ENCODE data around the gene HNRNPUL1.
"Not testable (repeated sequence)": the region's sequence is repeated elsewhere in the genome, so short reads cannot be mapped to it uniquely, and the experiment has no call there.

Gene HNRNPUL1

DNA sequence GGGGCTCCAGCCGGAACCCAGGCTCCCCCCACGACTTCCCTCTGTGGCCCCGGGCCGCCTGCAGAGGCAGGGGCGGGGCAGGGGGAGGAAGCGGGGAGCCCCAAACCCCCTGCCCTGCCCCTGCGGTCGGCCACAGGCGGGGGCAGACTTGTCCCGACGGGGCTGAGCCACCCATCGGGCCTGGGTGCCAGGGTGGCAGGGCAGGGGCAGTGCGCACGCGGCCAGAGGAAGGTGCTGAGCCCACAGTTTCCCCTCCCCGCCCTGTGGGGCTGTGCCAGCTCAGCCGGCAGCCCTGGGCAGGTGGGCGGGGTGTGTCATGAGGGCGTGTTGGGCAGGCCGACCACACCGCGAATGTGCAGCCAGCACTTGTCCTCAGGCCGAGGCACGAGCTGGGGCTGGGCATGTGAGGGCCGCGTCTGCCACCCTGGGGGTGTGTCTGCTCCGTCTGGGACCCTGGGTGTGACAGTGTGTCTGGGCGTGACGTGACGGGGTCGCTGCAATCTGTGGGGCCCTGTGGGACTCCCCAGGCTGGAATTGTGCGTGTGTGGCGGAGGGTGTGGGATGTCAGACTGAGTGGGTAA is 63.5 kb downstream of the HNRNPUL1 start:
- peak; percentile 71 to 80 for DNase-seq

DNA sequence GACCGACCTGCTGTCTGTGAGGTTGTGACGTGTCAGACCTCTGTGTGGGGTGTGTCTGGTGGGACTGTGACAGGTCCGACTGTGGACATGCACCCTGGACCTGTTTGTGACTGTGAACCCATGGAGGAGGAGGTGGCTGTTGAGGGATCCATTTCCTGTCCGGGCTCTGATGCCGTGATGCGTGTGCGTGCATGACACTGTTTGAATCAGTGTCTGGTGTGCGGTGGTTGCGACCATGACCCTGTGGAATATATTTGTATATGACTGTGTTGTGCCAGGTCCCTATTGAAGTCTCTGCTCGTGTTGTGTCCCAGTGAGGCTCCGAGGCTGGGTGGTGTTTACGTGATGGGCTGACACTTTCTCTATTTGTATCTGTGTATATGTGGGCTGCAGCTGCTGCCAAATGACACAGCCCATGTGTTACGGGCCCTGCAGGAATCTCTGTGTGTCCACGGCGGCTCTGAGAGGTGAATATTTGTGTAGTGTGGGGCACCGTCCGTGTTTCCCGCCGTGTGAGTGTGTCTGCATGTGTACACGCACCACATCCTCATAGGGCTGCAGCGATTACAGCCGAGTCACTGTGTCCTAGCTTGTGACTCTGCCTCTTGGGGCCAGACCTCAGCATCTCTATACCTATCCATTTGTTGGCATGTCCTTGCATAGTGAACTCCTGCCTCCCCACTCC is 64.1 kb downstream of the HNRNPUL1 start:
- DNase-seq, result no peak

GRCh38 chr19:41328842-41329225 is 64.7 kb downstream of the HNRNPUL1 start:
- DNase-seq, result no peak

DNA sequence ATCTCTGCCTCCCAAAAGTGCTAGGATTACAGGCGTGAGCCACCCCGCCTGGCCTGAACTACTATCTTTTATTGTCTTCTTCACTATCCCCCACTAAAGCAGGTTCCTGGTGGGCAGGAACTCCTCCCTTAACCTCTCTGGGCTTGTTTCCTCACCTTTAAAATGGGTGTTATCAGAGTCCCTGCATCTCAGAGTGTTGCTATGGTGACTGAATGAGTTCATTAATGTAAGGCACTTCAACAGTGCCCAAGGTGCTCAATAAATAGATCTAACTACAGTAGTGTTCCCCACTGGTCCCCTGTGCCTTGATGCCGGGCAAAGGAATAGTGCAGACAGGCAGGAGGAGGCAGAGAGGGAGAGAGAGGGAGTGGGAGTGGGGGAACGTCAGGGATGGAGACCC is 66.3 kb downstream of the HNRNPUL1 start:
- DNase-seq, result no peak

GRCh38 chr19:41330946-41331678 is 66.9 kb downstream of the HNRNPUL1 start:
- DNase-seq, result no peak

GRCh38 chr19:41332000-41332399 is 67.8 kb downstream of the HNRNPUL1 start:
- no peak for DNase-seq

DNA sequence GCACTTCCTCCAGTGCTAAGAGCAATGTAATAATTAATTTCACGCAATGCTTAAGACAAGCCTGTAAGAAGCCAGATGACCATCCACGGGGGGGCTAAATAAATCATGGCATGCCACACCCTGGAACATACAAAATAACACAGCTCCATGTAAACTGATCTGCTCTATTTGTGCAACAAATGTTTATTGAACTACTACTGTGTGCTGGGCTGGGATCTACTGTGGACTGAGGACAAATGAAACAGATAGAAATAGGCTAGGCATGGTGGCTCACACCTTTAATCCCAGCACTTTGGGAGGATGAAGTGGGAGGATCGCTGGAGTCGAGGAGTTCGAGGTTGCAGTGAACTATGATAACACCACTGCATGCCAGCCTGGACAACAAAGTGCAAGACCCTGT is 68.3 kb downstream of the HNRNPUL1 start:
- no peak for DNase-seq

DNA sequence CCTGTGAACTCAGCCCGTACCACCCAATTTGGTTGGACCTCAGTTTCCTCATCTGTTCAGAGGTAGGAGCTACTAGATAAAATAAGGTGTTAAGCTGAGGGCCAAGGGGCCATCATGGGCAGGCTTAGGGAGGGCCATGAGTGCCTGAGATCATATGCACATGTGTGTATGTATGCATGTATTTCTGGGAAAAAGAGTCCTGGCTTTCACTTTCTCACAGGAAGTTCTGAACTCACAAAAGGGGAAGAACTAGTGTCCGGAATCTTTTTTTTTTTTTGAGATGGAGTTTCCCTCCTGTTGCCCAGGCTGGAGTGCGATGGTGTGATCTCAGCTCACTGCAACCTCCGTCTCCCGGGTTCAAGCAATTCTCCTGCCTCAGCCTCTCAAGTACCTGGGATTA is 70.6 kb downstream of the HNRNPUL1 start:
- DNase-seq, result no peak

DNA sequence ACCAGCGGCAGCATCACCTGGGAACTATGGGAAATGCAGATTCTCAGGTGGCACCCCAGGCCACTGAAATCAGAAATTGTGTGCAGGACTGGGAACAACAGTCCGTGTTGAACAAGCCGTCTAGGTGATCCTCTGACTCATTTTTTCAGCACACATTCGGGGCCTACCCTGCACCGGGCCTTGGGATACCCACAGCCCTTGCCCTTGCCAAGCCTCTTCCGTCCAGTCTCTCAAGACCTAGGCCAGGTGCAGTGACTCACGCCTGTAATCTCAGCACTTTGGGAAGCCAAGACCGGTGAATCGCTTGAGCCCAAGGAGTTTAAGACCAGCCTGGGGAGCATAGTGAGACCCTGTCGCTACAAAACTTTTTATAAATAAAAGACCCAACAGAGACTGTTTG is 71.3 kb downstream of the HNRNPUL1 start:
- no peak for DNase-seq

DNA sequence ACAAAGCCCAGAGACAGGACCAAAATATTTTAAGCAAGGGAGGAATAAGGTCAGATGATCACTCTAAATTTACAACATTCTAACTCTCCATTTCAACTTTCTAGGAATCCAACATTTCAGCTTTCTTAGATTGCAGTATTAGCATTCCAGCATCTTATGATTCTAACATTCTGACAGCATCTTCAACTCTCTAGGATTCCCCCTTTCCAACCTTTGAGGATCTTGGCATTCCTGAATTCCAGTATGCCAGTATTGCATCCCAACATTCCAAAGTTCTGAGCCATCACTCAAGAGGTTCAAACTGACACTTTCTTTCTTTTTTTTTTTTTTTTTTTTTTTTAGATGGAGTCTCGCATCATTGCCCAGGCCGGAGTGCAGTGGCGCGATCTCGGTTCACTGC is 75.8 kb downstream of the HNRNPUL1 start:
- no peak for DNase-seq

- no peak for DNase-seq
Observed at GRCh38 chr19:41341669-41342490, 77.7 kb downstream of the HNRNPUL1 start.

GRCh38 chr19:41344162-41344561 is 80.0 kb downstream of the HNRNPUL1 start:
- DNase-seq, result no peak

- not testable (repeated sequence) for DNase-seq
Observed at GRCh38 chr19:41346916-41347315, 82.7 kb downstream of the HNRNPUL1 start.

GRCh38 chr19:41350735-41351338 is 86.7 kb downstream of the HNRNPUL1 start:
- DNase-seq, result no peak

- peak; percentile 80 for DNase-seq
Observed at GRCh38 chr19:41351339-41352245, 87.4 kb downstream of the HNRNPUL1 start.

- DNase-seq, result no peak
Observed at GRCh38 chr19:41352279-41352608, 88.1 kb downstream of the HNRNPUL1 start.

- peak; percentile 72 to 75 for DNase-seq
Observed at GRCh38 chr19:41352609-41353465, 88.7 kb downstream of the HNRNPUL1 start.

DNA sequence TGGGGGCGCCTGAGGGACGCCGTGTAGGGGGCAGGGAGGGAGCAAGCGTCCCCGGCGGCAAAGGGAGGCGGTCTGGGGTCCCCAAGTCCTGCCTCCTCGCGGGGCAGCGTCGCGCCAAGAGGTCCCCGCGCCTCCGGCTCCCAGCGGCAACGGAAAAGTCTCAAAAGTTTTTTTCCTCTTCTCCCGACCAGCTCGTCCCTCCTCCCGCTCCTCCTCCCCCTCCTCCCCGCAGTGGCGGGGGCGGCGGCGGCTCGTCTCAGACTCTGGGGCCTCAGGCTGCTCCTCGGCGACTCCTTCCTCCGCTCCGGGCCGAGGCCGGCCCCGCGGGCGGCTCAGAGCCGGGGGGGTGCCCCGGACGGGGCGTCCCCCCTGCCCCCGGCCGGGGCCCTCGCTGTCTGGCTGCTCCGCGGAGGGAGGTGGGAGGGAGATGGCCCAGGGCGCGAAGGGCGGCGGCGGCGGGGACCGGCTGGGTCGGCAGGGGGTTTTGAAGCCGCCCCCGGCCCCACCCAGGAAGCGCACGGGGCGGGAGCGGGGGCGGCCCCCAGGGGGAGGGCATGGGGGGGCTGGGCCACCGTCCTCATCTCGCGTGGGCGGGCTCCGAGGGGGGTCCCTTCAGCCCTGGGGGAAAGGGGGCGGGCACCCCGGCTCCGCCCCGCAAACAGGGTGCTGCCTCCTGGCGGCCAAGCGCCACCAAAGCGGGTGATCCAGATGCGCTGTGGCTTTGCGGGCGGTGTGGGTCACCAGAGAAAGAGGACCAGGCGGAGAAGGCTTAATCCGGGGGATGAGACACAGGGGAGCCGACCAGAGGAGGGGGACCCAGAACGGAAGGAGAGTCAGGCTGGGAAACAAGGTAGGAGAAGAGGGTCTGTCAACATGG is 89.5 kb downstream of the HNRNPUL1 start, which contains the start of gene TGFB1:
TSS of gene TGFB1 (minus strand) at position 457 of the 877 bp plus-strand sequence. CDS start 878 bp downstream, outside the sequence.
- DNase-seq, result peak; percentile 94 to 95

GRCh38 chr19:41354343-41354953 is 90.3 kb downstream of the HNRNPUL1 start:
- no peak for DNase-seq
